Spleen (tissue), 11 donors: ENCODE data around the gene DNAJC15. TPM values are rescaled to one million over a fixed set of nuclear protein-coding genes. Genes with fewer than 3 reads are reported as not detected.

Experiments
- DNase-seq: peaks from one replicate; pipeline ENCODE4 v3.0.0-alpha.2; 2020
- H3K27ac ChIP-seq, 8 donors: fragments of 200-600 bp; sonication (generic) in 7 of 8; 1 replicate in 4 of 8; 2 replicates in 4 of 8; pipeline versions ENCODE4 v1.5.0 to v1.8.0; 2016 to 2021; ENCODE audit warnings: inconsistent platforms in 4 of 8, mild to moderate bottlenecking in 4 of 8, moderate library complexity in 1 of 8
- H3K27me3 ChIP-seq, 7 donors: fragments of 200-600 bp; sonication (generic) in 6 of 7; replicated peaks in 1 of 7; 1 replicate in 4 of 7; 2 replicates in 3 of 7; pipeline versions ENCODE4 v1.5.0 to v1.8.0; 2016 to 2021; ENCODE audit warnings: inconsistent platforms in 3 of 7, mild to moderate bottlenecking in 1 of 7
- H3K36me3 ChIP-seq, 6 donors: fragments of 200-600 bp; sonication (generic) in 5 of 6; 1 replicate in 4 of 6; 2 replicates in 2 of 6; pipeline versions ENCODE4 v1.5.0 to v1.8.0; 2016 to 2021; ENCODE audit warnings: inconsistent platforms in 2 of 6
- H3K4me1 ChIP-seq, 6 donors: fragments of 200-600 bp; sonication (generic) in 5 of 6; 1 replicate in 3 of 6; 2 replicates in 3 of 6; pipeline versions ENCODE4 v1.5.0 to v1.8.0; 2016 to 2021; ENCODE audit warnings: inconsistent platforms in 3 of 6
- H3K4me3 ChIP-seq, 8 donors: fragments of 200-600 bp; sonication (generic) in 7 of 8; 1 replicate in 4 of 8; 2 replicates in 4 of 8; pipeline versions ENCODE4 v1.5.0 to v1.8.0; 2016 to 2021; ENCODE audit warnings: inconsistent platforms in 4 of 8, mild to moderate bottlenecking in 4 of 8, moderate library complexity in 2 of 8
- H3K9me3 ChIP-seq, 8 donors: fragments of 200-600 bp; sonication (generic) in 7 of 8; 1 replicate in 4 of 8; 2 replicates in 4 of 8; pipeline versions ENCODE4 v1.5.0 to v1.8.0; 2016 to 2021; ENCODE audit warnings: inconsistent platforms in 4 of 8
- CTCF ChIP-seq, 11 experiments: fragments of 200-600 bp in 7 of 11; fragments of 450-650 bp in 4 of 11; sonication (generic) in 4 of 11; IDR thresholded peaks in 8 of 11; conservative IDR thresholded peaks in 3 of 11; 1 replicate in 7 of 11; 2 replicates in 4 of 11; pipeline versions ENCODE4 v1.4.0 to v1.8.0; 2016 to 2021; ENCODE audit warnings: antibody characterized with exemption in 11 of 11, inconsistent platforms in 4 of 11, mild to moderate bottlenecking in 1 of 11
- POLR2A ChIP-seq, 3 donors: fragments of 450-650 bp; IDR thresholded peaks; one replicate each; pipeline ENCODE4 v1.5.1; 2017; ENCODE audit warnings: antibody characterized with exemption in 3 of 3, mild to moderate bottlenecking in 1 of 3
- POLR2AphosphoS5 ChIP-seq, 3 donors: sonication (generic); formaldehyde crosslinking; IDR thresholded peaks; one replicate each; pipeline ENCODE4 v1.5.1; 2017; ENCODE audit warnings: antibody characterized with exemption in 3 of 3
- WGBS, 5 donors: extraction: QIAGEN DNeasy Blood & Tissue Kit in 3 of 5; methylation state at CpG; one replicate each; pipeline versions ENCODE4 v1.1.5 to v1.1.7; 2013 to 2018; 5-methylcytosine and 5-hydroxymethylcytosine counted together
- intact Hi-C: fragments of 100-400 bp; cut with DNase I; formaldehyde crosslinking; loops from one replicate; pipeline ENCODE4 v1.15.0; 2023; ENCODE audit warnings: low total_unique reads
- polyA plus RNA-seq, 3 donors: library from polyadenylated mRNA; stranded (reverse); fragments of 200-250 nt; gene quantifications; one replicate each; pipeline ENCODE4 v1.2.1, GENCODE V29; 2013
- total RNA-seq, 7 donors: library from RNA; depleted of rRNA in 3 of 7; stranded (reverse); fragments of >200 nt in 3 of 7; fragmentation: NEBNext Ultra II Directional in 4 of 7; extraction: Animal tissue kit (Norgen Biotek cat#: 25700) in 4 of 7; gene quantifications; one replicate each; pipeline versions ENCODE4 v1.1.0 to v1.2.1, GENCODE V29; 2016 to 2021
- donor health status: healthy with polysubstance abuse.
- donor health status: DM: no; HTN: no; CAD: no; lungs with moderate emphysema.
- donor health status: DM: no; HTN: no; CAD: no.
- donor health status: Bipolar disorder and iron deficiency.
- donor health status: healthy.
- donor health status: DM: no; HTN: no; CAD: no.
- donor health status: DM: yes; HTN: yes; CAD: no.

The DNAJC15 gene
- total and polyA plus RNA-seq, 10 donors = 6.7 to 17.4 (median 11.8) TPM

GRCh38 chr13:42991898-42992763 lies 31.3 kb upstream of the DNAJC15 start, which contains the start of gene EPSTI1:
Gene EPSTI1, minus strand, starts transcription at chr13:42992241. Its CDS starts 76 bp downstream, at chr13:42992165.
- no peaks in the 10 kb centered on the region for H3K9me3 ChIP-seq
- H3K4me3 ChIP-seq = peak within 1 kb of the TSS; percentile 50 to 79 (median 62)
- TF ChIP-seq POLR2AphosphoS5 (IDR thresholded peaks at IDR 0.05) (peak; percentile 81 to 92 (median 91)), POLR2A (IDR thresholded peaks at IDR 0.05) (peak in 1 of 3 donors; percentile 59), CTCF (IDR thresholded peaks at IDR 0.05 in 8 of 11, conservative IDR thresholded peaks at IDR 0.05 in 3 of 11) (no peak)
- H3K4me1 ChIP-seq = peaks cover 8 to 53% (median 40%) of the 10 kb centered on the region in 6 donors
- intact Hi-C loops = no loop called here
- H3K27me3 ChIP-seq = no peaks in the 10 kb centered on the region
- peak within 1 kb of the TSS; percentile 86 to 99 (median 94) for H3K27ac ChIP-seq
- peaks cover 0 to 3% (median 0%) of the 10 kb centered on the region in 6 donors for H3K36me3 ChIP-seq
- DNase-seq = peak; percentile 93
- WGBS, 5 donors = 0 to 2% (median 1%) methylated on average over 29 to 45 of the region's 45 CpGs

- Histone ChIP-seq H3K36me3 (no peaks in the 10 kb centered on the region), H3K4me3 (peak overlapping the region; percentile 50 to 79 (median 62)), H3K9me3 (no peaks in the 10 kb centered on the region), H3K4me1 (peaks cover 8 to 50% (median 39%) of the 10 kb centered on the region in 6 donors), H3K27ac (peak overlapping the region; percentile 86 to 99 (median 94)), H3K27me3 (no peaks in the 10 kb centered on the region)
- WGBS, 5 donors = 13 to 24% (median 19%) methylated on average over 4 of the region's 4 CpGs
- no peak for DNase-seq
- intact Hi-C loops = no loop called here
- TF ChIP-seq CTCF (IDR thresholded peaks at IDR 0.05 in 8 of 11, conservative IDR thresholded peaks at IDR 0.05 in 3 of 11) = no peak
- no peak for TF ChIP-seq POLR2A (IDR thresholded peaks at IDR 0.05)
- TF ChIP-seq POLR2AphosphoS5 (IDR thresholded peaks at IDR 0.05) = no peak
These were observed 30.6 kb upstream of the DNAJC15 start for GRCh38 chr13:42992764-42993122.

- DNase-seq = no peak
- H3K27me3 ChIP-seq = no peaks in the 10 kb centered on the region
- H3K27ac ChIP-seq = no peak overlapping the region
- no peak for TF ChIP-seq POLR2AphosphoS5 (IDR thresholded peaks at IDR 0.05)
- no peak for TF ChIP-seq POLR2A (IDR thresholded peaks at IDR 0.05)
- no peak for TF ChIP-seq CTCF (IDR thresholded peaks at IDR 0.05 in 8 of 11, conservative IDR thresholded peaks at IDR 0.05 in 3 of 11)
- 94 to 100% (median 97%) methylated on average over 1 of the region's 1 CpG for WGBS, 5 donors
- intact Hi-C loops = no loop called here
- no peaks in the 10 kb centered on the region for H3K36me3 ChIP-seq
- H3K4me3 ChIP-seq = no peak overlapping the region
- H3K9me3 ChIP-seq = no peaks in the 10 kb centered on the region
- peaks cover 7 to 29% (median 26%) of the 10 kb centered on the region in 6 donors for H3K4me1 ChIP-seq
These were observed 28.5 kb upstream of the DNAJC15 start for GRCh38 chr13:42994878-42995277.

- DNase-seq = no peak
- Histone ChIP-seq H3K4me3 (no peak overlapping the region), H3K27me3 (no peaks in the 10 kb centered on the region), H3K27ac (no peak overlapping the region), H3K4me1 (peaks cover 0 to 12% (median 9%) of the 10 kb centered on the region in 6 donors), H3K36me3 (no peaks in the 10 kb centered on the region), H3K9me3 (no peaks in the 10 kb centered on the region)
- no peak for TF ChIP-seq POLR2A (IDR thresholded peaks at IDR 0.05)
- no peak for TF ChIP-seq CTCF (IDR thresholded peaks at IDR 0.05 in 8 of 11, conservative IDR thresholded peaks at IDR 0.05 in 3 of 11)
- TF ChIP-seq POLR2AphosphoS5 (IDR thresholded peaks at IDR 0.05) = no peak
- 61 to 86% (median 72%) methylated on average over 3 of the region's 3 CpGs for WGBS, 5 donors
- intact Hi-C loops = no loop called here
These were observed 26.8 kb upstream of the DNAJC15 start for GRCh38 chr13:42996584-42996983.
